ENCODE data around the gene PELO. TPM values are rescaled to one million over a fixed set of nuclear protein-coding genes. Genes with fewer than 3 reads are reported as not detected.

PELO gene
- total RNA-seq, 1 donor, result 18.9 TPM

DNA sequence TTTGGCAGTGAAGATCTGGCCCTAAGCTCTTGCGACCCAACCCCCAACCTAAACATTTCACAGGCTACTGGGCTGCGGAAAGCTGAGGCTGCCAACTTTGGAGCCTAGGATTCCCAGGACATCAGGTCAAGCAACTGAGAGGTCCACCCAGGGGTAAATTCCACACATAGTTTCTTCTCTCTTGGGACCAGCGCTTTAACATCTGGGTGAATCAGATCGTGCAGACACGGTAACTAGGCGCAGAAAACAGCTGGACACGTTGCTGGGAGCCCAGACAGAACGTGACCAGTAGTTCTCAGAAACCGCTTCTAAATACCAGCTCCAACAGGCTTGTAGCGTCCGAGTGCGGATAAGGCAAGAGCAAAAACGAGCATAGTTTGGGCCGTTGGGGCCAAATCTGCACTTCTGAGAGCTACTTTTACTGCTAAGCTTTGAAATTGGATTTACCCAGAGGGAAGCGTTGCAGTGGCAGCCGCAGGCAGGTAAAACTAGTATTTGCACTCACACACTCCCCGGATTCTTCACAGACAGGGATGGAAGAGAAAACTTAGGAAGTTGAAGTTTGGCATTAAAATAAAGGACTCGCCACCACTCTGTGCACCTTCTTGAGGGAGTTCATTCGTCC, 11.8 kb downstream of the PELO start:
- DNase-seq (ENCODE audit: low read depth), result peak; percentile 89
- TF ChIP-seq, protein P1, sequence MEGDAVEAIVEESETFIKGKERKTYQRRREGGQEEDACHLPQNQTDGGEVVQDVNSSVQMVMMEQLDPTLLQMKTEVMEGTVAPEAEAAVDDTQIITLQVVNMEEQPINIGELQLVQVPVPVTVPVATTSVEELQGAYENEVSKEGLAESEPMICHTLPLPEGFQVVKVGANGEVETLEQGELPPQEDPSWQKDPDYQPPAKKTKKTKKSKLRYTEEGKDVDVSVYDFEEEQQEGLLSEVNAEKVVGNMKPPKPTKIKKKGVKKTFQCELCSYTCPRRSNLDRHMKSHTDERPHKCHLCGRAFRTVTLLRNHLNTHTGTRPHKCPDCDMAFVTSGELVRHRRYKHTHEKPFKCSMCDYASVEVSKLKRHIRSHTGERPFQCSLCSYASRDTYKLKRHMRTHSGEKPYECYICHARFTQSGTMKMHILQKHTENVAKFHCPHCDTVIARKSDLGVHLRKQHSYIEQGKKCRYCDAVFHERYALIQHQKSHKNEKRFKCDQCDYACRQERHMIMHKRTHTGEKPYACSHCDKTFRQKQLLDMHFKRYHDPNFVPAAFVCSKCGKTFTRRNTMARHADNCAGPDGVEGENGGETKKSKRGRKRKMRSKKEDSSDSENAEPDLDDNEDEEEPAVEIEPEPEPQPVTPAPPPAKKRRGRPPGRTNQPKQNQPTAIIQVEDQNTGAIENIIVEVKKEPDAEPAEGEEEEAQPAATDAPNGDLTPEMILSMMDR (IDR thresholded peaks at IDR 0.05; ENCODE audit: insufficient read depth, low read length), result no peak
- peak overlapping the region; percentile 91 for H3K4me3 ChIP-seq (ENCODE audit: low read depth, low read length)

DNA sequence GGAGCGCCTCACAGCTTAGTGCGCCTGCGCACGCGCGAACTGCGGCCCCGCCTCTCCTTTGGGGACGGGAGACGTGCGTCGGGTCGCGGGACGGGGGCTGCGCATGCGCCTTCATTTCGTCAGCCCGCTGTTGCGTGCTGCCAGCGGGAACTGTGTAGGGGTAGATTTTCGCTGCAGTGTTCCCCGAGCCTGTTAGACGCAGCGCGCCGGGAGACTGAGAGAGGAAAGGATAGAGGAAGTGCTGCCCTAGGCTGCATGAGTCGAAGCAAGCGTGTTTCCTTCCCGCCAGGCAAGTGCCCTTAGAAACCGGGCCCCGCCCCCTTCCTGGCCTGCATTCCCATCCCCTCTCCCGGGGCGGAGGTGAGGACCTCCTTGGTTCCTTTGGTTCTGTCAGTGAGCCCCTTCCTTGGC, 12.3 kb downstream of the PELO start:
- TF ChIP-seq, protein P1 (IDR thresholded peaks at IDR 0.05; ENCODE audit: insufficient read depth, low read length), result no peak
- peak overlapping the region; percentile 91 for H3K4me3 ChIP-seq (ENCODE audit: low read depth, low read length)
- peak; percentile 94 for DNase-seq (ENCODE audit: low read depth)

DNA sequence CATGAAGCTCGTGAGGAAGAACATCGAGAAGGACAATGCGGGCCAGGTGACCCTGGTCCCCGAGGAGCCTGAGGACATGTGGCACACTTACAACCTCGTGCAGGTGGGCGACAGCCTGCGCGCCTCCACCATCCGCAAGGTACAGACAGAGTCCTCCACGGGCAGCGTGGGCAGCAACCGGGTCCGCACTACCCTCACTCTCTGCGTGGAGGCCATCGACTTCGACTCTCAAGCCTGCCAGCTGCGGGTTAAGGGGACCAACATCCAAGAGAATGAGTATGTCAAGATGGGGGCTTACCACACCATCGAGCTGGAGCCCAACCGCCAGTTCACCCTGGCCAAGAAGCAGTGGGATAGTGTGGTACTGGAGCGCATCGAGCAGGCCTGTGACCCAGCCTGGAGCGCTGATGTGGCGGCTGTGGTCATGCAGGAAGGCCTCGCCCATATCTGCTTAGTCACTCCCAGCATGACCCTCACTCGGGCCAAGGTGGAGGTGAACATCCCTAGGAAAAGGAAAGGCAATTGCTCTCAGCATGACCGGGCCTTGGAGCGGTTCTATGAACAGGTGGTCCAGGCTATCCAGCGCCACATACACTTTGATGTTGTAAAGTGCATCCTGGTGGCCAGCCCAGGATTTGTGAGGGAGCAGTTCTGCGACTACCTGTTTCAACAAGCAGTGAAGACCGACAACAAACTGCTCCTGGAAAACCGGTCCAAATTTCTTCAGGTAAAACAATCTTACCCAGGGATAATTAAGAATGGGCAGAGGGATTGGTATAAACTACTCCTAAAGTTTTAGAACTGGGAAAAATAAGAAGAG, 12.9 kb downstream of the PELO start:
- TF ChIP-seq, protein P1 (IDR thresholded peaks at IDR 0.05; ENCODE audit: insufficient read depth, low read length), result peak; percentile 23
- peak overlapping the region; percentile 91 for H3K4me3 ChIP-seq (ENCODE audit: low read depth, low read length)
- peak; percentile 64 for DNase-seq (ENCODE audit: low read depth)

DNA sequence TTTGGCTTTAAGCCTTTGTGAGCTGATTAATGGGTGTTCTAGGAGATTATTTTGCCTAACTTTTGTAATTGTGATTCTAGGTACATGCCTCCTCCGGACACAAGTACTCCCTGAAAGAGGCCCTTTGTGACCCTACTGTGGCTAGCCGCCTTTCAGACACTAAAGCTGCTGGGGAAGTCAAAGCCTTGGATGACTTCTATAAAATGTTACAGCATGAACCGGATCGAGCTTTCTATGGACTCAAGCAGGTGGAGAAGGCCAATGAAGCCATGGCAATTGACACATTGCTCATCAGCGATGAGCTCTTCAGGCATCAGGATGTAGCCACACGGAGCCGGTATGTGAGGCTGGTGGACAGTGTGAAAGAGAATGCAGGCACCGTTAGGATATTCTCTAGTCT, 13.6 kb downstream of the PELO start:
- peak overlapping the region; percentile 91 for H3K4me3 ChIP-seq (ENCODE audit: low read depth, low read length)
- TF ChIP-seq, protein P1 (IDR thresholded peaks at IDR 0.05; ENCODE audit: insufficient read depth, low read length), result no peak
- DNase-seq (ENCODE audit: low read depth), result no peak

DNA sequence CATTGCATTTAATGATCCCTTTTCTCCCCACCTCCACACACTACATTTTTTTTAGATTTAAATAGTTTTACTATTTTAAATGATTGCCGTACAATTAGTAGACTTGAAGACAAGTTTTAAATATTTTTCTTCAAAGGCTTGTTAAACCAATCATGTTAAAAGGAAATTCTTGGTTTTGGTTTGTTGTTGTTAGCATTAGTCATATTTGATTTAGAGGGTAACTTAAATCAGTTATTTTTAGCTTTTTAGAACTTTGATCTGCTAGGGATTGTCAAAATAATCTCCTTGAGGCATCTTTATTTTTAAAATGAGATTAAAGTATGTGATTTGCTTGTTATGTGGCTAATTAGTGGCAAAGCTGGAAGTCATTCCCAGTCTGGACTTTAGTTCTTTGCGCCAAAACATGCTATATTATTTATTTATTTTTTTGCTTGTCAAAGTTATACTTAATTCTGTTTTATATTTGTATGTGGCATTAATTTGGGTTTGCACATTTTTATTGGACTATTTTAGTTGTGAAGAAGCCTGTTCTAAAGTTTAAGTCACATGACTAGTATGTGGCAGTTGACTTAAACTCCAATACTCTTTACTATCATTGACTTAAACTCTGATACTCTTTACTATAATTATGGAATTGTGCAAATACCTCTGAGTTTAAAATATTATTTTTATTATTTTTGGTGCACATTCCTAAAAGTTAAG, 14.7 kb downstream of the PELO start:
- TF ChIP-seq, protein P1 (IDR thresholded peaks at IDR 0.05; ENCODE audit: insufficient read depth, low read length), result no peak
- no peak for DNase-seq (ENCODE audit: low read depth)

DNA sequence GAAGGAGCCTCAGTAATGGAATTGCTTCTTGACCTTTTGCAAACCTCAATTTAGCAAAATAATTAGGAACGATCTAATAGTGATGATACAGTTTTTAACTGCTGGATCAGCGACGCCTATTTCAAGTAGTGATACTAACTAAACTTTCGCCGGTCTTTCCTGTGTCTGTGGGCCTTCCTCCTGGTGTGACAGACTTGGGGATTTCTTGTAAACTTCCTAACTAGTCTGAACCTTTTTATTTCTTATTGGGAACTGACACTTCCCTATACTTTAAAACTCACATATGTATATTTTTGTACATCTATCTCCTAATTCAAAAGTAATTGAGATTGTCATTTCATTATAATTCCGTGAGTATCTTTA, 15.2 kb downstream of the PELO start:
- DNase-seq (ENCODE audit: low read depth), result no peak
- H3K4me3 ChIP-seq (ENCODE audit: low read depth, low read length), result peak overlapping the region; percentile 91
- TF ChIP-seq, protein P1 (IDR thresholded peaks at IDR 0.05; ENCODE audit: insufficient read depth, low read length), result no peak

More for the DNA sequence above, 14.7 kb downstream of the PELO start:
- H3K4me3 ChIP-seq (ENCODE audit: low read depth, low read length), result peak overlapping the region; percentile 91
